ENCODE data around the gene MOCOS.
"Not testable (repeated sequence)": the region's sequence is repeated elsewhere in the genome, so short reads cannot be mapped to it uniquely, and the experiment has no call there.

The MOCOS gene

GRCh38 chr18:36215577-36215976, 28.3 kb downstream of the MOCOS start:
- Histone ChIP-seq H3K4me1 (ENCODE audit: control insufficient read depth, insufficient read depth, low read length) (peaks cover 3% of the 10 kb centered on the region), H3K4me3 (ENCODE audit: low read length) (no peak overlapping the region), H3K9ac (ENCODE audit: low read length) (no peak overlapping the region), H3K27ac (ENCODE audit: low read depth, low read length) (no peak overlapping the region), H3K36me3 (ENCODE audit: control insufficient read depth, insufficient read depth, low read length) (no peaks in the 10 kb centered on the region), H3K27me3 (ENCODE audit: control insufficient read depth, insufficient read depth, low read length) (no peaks in the 10 kb centered on the region)

GRCh38 chr18:36217348-36217747, 30.1 kb downstream of the MOCOS start:
- Histone ChIP-seq H3K27ac (ENCODE audit: low read depth, low read length) (no peak overlapping the region), H3K9ac (ENCODE audit: low read length) (no peak overlapping the region), H3K27me3 (ENCODE audit: control insufficient read depth, insufficient read depth, low read length) (no peaks in the 10 kb centered on the region), H3K4me3 (ENCODE audit: low read length) (no peak overlapping the region), H3K36me3 (ENCODE audit: control insufficient read depth, insufficient read depth, low read length) (no peaks in the 10 kb centered on the region), H3K4me1 (ENCODE audit: control insufficient read depth, insufficient read depth, low read length) (peaks cover 3% of the 10 kb centered on the region)

GRCh38 chr18:36229188-36229587, 41.9 kb downstream of the MOCOS start:
- Histone ChIP-seq H3K36me3 (ENCODE audit: control insufficient read depth, insufficient read depth, low read length) (no peaks in the 10 kb centered on the region), H3K27ac (ENCODE audit: low read depth, low read length) (no peak overlapping the region), H3K4me1 (ENCODE audit: control insufficient read depth, insufficient read depth, low read length) (no peaks in the 10 kb centered on the region), H3K4me3 (ENCODE audit: low read length) (no peak overlapping the region), H3K27me3 (ENCODE audit: control insufficient read depth, insufficient read depth, low read length) (no peaks in the 10 kb centered on the region), H3K9ac (ENCODE audit: low read length) (no peak overlapping the region)

GRCh38 chr18:36240510-36240909, 53.2 kb downstream of the MOCOS start:
- not testable (repeated sequence) for H3K4me1 ChIP-seq (ENCODE audit: control insufficient read depth, insufficient read depth, low read length); H3K36me3 ChIP-seq (ENCODE audit: control insufficient read depth, insufficient read depth, low read length); H3K4me3 ChIP-seq (ENCODE audit: low read length)

GRCh38 chr18:36241831-36242230, 54.5 kb downstream of the MOCOS start:
- H3K4me1 ChIP-seq (ENCODE audit: control insufficient read depth, insufficient read depth, low read length): no peaks in the 10 kb centered on the region
- no peaks in the 10 kb centered on the region for H3K36me3 ChIP-seq (ENCODE audit: control insufficient read depth, insufficient read depth, low read length)
- H3K27me3 ChIP-seq (ENCODE audit: control insufficient read depth, insufficient read depth, low read length): no peaks in the 10 kb centered on the region
- no peak overlapping the region for H3K27ac ChIP-seq (ENCODE audit: low read depth, low read length)
- no peak overlapping the region for H3K4me3 ChIP-seq (ENCODE audit: low read length)
- no peak overlapping the region for H3K9ac ChIP-seq (ENCODE audit: low read length)

More at GRCh38 chr18:36240510-36240909, 53.2 kb downstream of the MOCOS start:
- not testable (repeated sequence) for H3K9ac ChIP-seq (ENCODE audit: low read length); H3K27me3 ChIP-seq (ENCODE audit: control insufficient read depth, insufficient read depth, low read length); H3K27ac ChIP-seq (ENCODE audit: low read depth, low read length)

GRCh38 chr18:36247036-36247435, 59.7 kb downstream of the MOCOS start:
- no peak overlapping the region for H3K27ac ChIP-seq (ENCODE audit: low read depth, low read length)
- no peak overlapping the region for H3K4me3 ChIP-seq (ENCODE audit: low read length)
- H3K4me1 ChIP-seq (ENCODE audit: control insufficient read depth, insufficient read depth, low read length): no peaks in the 10 kb centered on the region
- H3K27me3 ChIP-seq (ENCODE audit: control insufficient read depth, insufficient read depth, low read length): no peaks in the 10 kb centered on the region
- no peaks in the 10 kb centered on the region for H3K36me3 ChIP-seq (ENCODE audit: control insufficient read depth, insufficient read depth, low read length)
- no peak overlapping the region for H3K9ac ChIP-seq (ENCODE audit: low read length)

- H3K27me3 ChIP-seq (ENCODE audit: control insufficient read depth, insufficient read depth, low read length): no peaks in the 10 kb centered on the region
- no peak overlapping the region for H3K9ac ChIP-seq (ENCODE audit: low read length)
- no peak overlapping the region for H3K27ac ChIP-seq (ENCODE audit: low read depth, low read length)
- no peaks in the 10 kb centered on the region for H3K36me3 ChIP-seq (ENCODE audit: control insufficient read depth, insufficient read depth, low read length)
- no peak overlapping the region for H3K4me3 ChIP-seq (ENCODE audit: low read length)
- H3K4me1 ChIP-seq (ENCODE audit: control insufficient read depth, insufficient read depth, low read length): no peaks in the 10 kb centered on the region
These were observed 62.1 kb downstream of the MOCOS start for GRCh38 chr18:36249392-36249791.

- no peaks in the 10 kb centered on the region for H3K27me3 ChIP-seq (ENCODE audit: control insufficient read depth, insufficient read depth, low read length)
- H3K27ac ChIP-seq (ENCODE audit: low read depth, low read length): no peak overlapping the region
- no peaks in the 10 kb centered on the region for H3K36me3 ChIP-seq (ENCODE audit: control insufficient read depth, insufficient read depth, low read length)
- H3K4me1 ChIP-seq (ENCODE audit: control insufficient read depth, insufficient read depth, low read length): no peaks in the 10 kb centered on the region
- H3K9ac ChIP-seq (ENCODE audit: low read length): no peak overlapping the region
- H3K4me3 ChIP-seq (ENCODE audit: low read length): no peak overlapping the region
These were observed 63.5 kb downstream of the MOCOS start for GRCh38 chr18:36250827-36251226.

- Histone ChIP-seq H3K36me3 (ENCODE audit: control insufficient read depth, insufficient read depth, low read length) (no peaks in the 10 kb centered on the region), H3K4me1 (ENCODE audit: control insufficient read depth, insufficient read depth, low read length) (no peaks in the 10 kb centered on the region), H3K9ac (ENCODE audit: low read length) (no peak overlapping the region), H3K27ac (ENCODE audit: low read depth, low read length) (no peak overlapping the region), H3K27me3 (ENCODE audit: control insufficient read depth, insufficient read depth, low read length) (no peaks in the 10 kb centered on the region), H3K4me3 (ENCODE audit: low read length) (no peak overlapping the region)
These were observed 67.9 kb downstream of the MOCOS start for GRCh38 chr18:36255072-36255698.

- H3K9ac ChIP-seq (ENCODE audit: low read length): no peak overlapping the region
- H3K27ac ChIP-seq (ENCODE audit: low read depth, low read length): no peak overlapping the region
- H3K27me3 ChIP-seq (ENCODE audit: control insufficient read depth, insufficient read depth, low read length): no peaks in the 10 kb centered on the region
- no peak overlapping the region for H3K4me3 ChIP-seq (ENCODE audit: low read length)
- H3K4me1 ChIP-seq (ENCODE audit: control insufficient read depth, insufficient read depth, low read length): no peaks in the 10 kb centered on the region
- no peaks in the 10 kb centered on the region for H3K36me3 ChIP-seq (ENCODE audit: control insufficient read depth, insufficient read depth, low read length)
These were observed 68.8 kb downstream of the MOCOS start for GRCh38 chr18:36256094-36256493.

GRCh38 chr18:36262971-36263370, 75.7 kb downstream of the MOCOS start:
- Histone ChIP-seq H3K4me3 (ENCODE audit: low read length) (no peak overlapping the region), H3K27ac (ENCODE audit: low read depth, low read length) (no peak overlapping the region), H3K4me1 (ENCODE audit: control insufficient read depth, insufficient read depth, low read length) (no peaks in the 10 kb centered on the region), H3K36me3 (ENCODE audit: control insufficient read depth, insufficient read depth, low read length) (no peaks in the 10 kb centered on the region), H3K9ac (ENCODE audit: low read length) (no peak overlapping the region), H3K27me3 (ENCODE audit: control insufficient read depth, insufficient read depth, low read length) (no peaks in the 10 kb centered on the region)

- Histone ChIP-seq H3K27me3 (ENCODE audit: control insufficient read depth, insufficient read depth, low read length) (no peaks in the 10 kb centered on the region), H3K4me3 (ENCODE audit: low read length) (no peak overlapping the region), H3K27ac (ENCODE audit: low read depth, low read length) (no peak overlapping the region), H3K36me3 (ENCODE audit: control insufficient read depth, insufficient read depth, low read length) (no peaks in the 10 kb centered on the region), H3K4me1 (ENCODE audit: control insufficient read depth, insufficient read depth, low read length) (no peaks in the 10 kb centered on the region), H3K9ac (ENCODE audit: low read length) (no peak overlapping the region)
These were observed 77.0 kb downstream of the MOCOS start for GRCh38 chr18:36264283-36264682.

- H3K9ac ChIP-seq (ENCODE audit: low read length): no peak overlapping the region
- no peaks in the 10 kb centered on the region for H3K4me1 ChIP-seq (ENCODE audit: control insufficient read depth, insufficient read depth, low read length)
- H3K36me3 ChIP-seq (ENCODE audit: control insufficient read depth, insufficient read depth, low read length): no peaks in the 10 kb centered on the region
- no peaks in the 10 kb centered on the region for H3K27me3 ChIP-seq (ENCODE audit: control insufficient read depth, insufficient read depth, low read length)
- no peak overlapping the region for H3K4me3 ChIP-seq (ENCODE audit: low read length)
- no peak overlapping the region for H3K27ac ChIP-seq (ENCODE audit: low read depth, low read length)
These were observed 77.7 kb downstream of the MOCOS start for GRCh38 chr18:36265015-36265414.

All from rectal smooth muscle tissue (tissue), 1 donor.